Ammon's horn (tissue), 1 donor: ENCODE results near the gene GPX4.

ENCODE experiments used
- DNase-seq: peaks from one replicate; pipeline ENCODE4 v3.0.0-alpha.2; 2016; ENCODE audit warnings: low spot score

Gene GPX4, protein sequence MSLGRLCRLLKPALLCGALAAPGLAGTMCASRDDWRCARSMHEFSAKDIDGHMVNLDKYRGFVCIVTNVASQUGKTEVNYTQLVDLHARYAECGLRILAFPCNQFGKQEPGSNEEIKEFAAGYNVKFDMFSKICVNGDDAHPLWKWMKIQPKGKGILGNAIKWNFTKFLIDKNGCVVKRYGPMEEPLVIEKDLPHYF

GRCh38 chr19:1103708-1104310 is at the start of gene GPX4:
TSS of gene GPX4 (plus strand) at chr19:1103994. CDS start at chr19:1104044, 50 bp downstream.
- DNase-seq: peak; percentile 100

- no peak for DNase-seq
Observed at GRCh38 chr19:1054102-1055027, 49.4 kb upstream of the GPX4 start.

- DNase-seq: no peak
Observed at GRCh38 chr19:1055028-1055425, 48.8 kb upstream of the GPX4 start.

DNA sequence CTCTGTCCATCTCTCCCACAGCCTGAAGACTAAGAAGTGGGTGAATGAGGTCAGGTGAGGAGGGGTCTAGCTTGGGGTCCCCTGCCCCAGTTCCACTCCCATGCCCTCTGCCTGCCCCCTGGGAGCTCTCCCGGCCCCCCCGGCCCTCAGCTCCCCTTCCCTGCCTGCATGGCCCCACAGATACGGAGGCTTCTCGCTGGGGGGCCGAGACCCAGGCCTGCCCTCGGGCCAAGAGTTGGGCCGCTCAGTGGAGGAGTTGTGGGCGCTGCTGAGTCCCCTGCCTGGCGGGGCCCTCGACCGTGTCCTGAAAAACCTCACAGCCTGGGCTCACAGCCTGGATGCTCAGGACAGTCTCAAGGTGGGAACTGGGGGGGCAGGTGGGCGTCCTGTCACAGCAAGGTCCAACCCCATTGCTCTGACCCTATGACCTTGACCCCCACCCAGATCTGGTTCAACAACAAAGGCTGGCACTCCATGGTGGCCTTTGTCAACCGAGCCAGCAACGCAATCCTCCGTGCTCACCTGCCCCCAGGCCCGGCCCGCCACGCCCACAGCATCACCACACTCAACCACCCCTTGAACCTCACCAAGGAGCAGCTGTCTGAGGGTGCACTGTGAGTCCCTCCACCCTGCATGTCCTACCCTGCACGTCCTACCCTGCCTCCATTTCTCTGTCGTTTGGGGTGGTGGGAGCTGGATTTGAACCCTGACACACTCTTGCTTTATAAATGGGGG is 47.7 kb upstream of the GPX4 start:
- DNase-seq: no peak

GRCh38 chr19:1057176-1057855 is 46.5 kb upstream of the GPX4 start:
- no peak for DNase-seq

GRCh38 chr19:1058112-1058511 is 45.7 kb upstream of the GPX4 start:
- no peak for DNase-seq

GRCh38 chr19:1060689-1061088 is 43.1 kb upstream of the GPX4 start:
- DNase-seq: no peak

DNA sequence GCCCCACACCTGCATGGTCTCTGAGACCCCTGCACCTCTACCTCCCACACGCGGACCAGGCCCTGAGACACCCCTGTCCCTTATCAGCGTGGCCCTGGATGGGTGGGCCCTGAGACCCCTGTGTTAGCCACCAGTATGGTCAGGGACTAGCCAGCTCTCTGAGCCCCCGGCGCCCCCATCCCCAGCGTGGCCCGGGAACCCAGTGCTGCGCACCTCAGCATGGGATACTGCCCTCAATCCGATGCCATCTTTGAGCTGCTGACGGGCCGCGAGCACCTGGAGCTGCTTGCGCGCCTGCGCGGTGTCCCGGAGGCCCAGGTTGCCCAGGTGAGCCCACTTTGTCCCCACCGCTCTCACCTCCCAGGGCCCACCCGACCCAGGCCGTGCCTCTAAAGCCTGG is 41.8 kb upstream of the GPX4 start:
- no peak for DNase-seq

DNA sequence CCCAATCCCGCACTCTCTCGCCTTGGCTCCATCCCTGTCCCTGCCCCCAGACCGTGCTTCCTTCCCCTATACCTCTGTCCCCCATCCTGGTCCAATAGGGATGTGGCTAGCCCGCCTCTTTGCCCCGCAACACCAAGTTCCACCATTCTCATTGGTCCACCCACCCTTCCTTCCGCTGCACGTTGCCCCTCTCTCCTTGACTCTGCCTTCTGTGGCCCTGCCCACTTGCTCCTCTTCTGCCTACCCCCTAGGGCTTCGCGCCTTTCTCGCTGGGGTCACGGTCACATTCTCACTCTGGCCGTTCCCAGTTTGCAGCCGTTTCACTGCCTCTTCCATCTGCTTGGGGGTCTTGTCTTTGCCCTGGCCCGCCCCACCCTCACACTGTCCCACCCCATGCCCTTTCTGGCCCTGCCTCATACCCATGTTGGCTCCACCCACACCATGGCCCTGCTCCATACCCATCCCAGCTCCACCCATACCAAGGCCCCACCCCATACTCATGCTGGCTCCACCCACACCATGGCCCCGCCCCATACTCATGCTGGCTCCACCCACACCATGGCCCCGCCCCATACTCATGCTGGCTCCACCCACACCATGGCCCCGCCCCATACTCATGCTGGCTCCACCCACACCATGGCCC is 41.3 kb upstream of the GPX4 start:
- no peak for DNase-seq

- DNase-seq: no peak
Observed at GRCh38 chr19:1063030-1063908, 40.5 kb upstream of the GPX4 start.

DNA sequence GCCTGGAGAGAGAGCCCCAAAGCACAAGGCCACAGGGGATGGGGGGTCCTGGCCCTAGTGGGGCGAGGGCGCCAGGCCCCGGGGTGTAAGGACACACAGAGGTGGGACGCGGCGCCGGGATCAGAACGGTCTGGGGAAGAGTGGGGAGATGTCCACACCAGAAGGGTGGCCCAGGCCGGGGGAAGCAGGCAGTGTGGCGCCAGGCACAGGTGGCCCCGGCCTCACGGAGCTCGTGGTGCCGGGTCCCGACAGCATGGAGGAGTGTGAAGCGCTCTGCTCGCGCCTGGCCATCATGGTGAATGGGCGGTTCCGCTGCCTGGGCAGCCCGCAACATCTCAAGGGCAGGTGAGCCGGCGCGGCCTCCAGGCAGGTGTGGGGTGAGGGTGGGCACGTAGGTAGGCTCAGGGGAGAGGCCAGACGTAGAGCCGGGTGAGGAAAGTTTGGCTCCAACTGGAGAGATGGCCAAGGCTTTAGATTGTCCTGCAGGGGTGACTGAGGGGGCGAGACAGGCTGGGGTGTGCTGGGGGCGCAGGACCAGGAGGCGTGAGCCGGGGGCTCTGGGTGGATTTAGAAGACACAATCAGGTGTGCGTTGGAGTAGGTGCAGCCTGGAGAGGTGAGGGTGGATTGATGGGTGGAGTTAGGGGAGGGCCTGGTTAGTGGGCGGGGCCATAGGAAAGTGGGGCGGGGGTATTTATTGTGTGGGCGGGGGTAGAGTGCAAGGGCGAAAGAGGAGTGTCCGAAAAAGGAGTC is 39.7 kb upstream of the GPX4 start:
- DNase-seq: no peak

DNA sequence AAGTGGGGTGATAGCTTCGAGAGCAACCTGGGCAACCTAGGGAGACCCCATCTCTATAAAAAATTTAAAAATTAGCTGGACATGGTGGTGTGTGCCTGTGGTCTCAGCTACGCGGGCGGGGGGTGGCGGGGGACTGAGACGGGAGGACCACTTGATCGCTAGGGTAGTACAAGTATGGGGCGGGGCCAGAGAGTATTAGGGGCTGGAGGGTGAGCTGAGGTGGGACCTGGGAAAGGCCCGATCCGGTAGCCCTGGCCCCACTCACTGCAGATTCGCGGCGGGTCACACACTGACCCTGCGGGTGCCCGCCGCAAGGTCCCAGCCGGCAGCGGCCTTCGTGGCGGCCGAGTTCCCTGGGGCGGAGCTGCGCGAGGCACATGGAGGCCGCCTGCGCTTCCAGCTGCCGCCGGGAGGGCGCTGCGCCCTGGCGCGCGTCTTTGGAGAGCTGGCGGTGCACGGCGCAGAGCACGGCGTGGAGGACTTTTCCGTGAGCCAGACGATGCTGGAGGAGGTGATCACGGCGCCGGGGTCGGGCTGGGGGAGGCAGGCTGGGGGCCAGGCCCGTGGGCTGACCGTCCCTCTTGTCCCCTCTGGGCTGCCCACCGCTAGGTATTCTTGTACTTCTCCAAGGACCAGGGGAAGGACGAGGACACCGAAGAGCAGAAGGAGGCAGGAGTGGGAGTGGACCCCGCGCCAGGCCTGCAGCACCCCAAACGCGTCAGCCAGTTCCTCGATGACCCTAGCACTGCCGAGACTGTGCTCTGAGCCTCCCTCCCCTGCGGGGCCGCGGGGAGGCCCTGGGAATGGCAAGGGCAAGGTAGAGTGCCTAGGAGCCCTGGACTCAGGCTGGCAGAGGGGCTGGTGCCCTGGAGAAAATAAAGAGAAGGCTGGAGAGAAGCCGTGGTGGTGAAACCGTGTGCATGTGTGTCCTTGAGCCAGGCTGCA is 38.9 kb upstream of the GPX4 start:
- DNase-seq: no peak

DNA sequence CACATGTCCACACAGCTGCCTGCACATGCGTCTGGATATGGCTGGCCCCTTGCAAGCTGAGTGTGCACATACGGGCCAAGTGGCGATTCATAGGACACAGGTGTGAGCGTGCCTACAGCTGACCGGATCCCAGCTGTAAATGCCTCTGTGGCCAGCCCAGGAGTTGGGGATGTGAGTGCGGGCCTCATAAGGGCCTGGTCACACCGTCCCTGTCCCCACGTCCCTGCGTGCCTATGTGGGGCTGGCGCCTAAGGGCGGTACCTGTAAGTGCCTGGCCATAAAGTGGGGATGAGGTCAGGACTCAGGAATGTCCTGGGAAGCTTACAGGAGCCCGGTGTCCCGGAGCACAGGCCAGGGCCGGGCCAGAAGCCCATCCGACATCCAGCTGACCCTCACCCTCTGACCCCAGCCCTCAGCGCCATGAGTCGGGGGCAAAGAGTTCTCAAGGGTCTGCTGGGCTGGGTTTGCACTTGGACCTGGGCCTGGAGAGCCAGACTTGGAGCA is 38.1 kb upstream of the GPX4 start:
- DNase-seq: no peak

- no peak for DNase-seq
Observed at GRCh38 chr19:1066251-1066747, 37.5 kb upstream of the GPX4 start.

- DNase-seq: peak; percentile 20
Observed at GRCh38 chr19:1066748-1067340, 37.0 kb upstream of the GPX4 start, which contains the start of gene ARHGAP45. TSS of gene ARHGAP45 (plus strand) at chr19:1067167. CDS start at chr19:1067406, 239 bp downstream.

DNA sequence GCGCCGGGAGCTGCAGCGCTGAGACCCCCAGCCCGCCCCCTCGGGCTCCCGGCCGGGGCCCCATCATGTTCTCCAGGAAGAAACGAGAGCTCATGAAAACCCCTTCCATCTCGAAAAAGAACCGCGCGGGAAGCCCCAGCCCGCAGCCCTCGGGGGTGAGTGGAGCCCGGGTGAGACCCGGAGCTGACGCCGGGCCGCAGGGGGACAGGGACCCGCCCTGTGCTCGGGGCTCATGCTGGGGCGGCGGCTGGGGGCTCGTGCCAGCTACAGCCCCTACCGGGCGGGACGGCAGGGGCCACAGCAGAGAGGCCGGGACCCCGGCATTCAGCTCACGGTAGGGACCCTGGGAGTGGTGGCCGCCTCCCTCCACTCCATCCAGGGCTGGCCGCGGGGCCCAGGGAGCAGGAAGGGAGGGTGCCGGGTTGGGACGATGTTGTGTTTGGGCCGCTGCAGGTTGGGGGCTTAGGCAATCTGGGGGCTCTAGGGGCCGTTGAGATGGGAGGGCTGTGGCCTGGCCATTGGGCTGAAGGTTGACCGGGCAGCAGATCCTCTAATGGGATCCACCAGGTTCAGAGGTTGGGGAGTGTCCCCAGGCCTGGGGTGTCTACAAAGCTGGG is 36.3 kb upstream of the GPX4 start:
- DNase-seq: no peak
